Endothelial cell of umbilical vein (primary cell): ENCODE results near the gene FBXW11. TPM values are rescaled to one million over a fixed set of nuclear protein-coding genes. Genes with fewer than 3 reads are reported as not detected.
A peak's percentile ranks its signal among the peaks of the same experiment; 100 is the strongest.

Source experiments
- BruUV-seq: library from RNA; stranded (reverse); fragments of 400-500 nt; replicated peaks from 2 replicates; lab custom pipeline; 2021; lab: Mats Ljungman, UMichigan
- CTCF ChIA-PET: fragments of 300-600, 350-600 bp; sonication (Branson Sonifier 250); formaldehyde crosslinking; loops from one replicate; lab custom pipeline; 2021; ENCODE audit warnings: antibody characterized with exemption, inconsistent platforms; lab: Charles Lee
- POLR2A ChIA-PET: fragments of 300-600, 350-600 bp; sonication (Branson Sonifier 250); formaldehyde crosslinking; loops from one replicate; lab custom pipeline; 2021; ENCODE audit warnings: antibody characterized with exemption, inconsistent platforms; lab: Charles Lee
- DNase-seq: peaks from one replicate; pipeline ENCODE4 v3.0.0-alpha.2; 2011; ENCODE audit warnings: low read depth, low spot score
- FAIRE-seq: peaks from 2 replicates; lab custom pipeline; 2011; peaks lifted over from hg19 to GRCh38; lab: Jason Lieb, UNC
- H2AFZ ChIP-seq: 2 replicates; pipeline ENCODE4 v1.6.0; 2012; ENCODE audit warnings: low read depth, low read length, control low read depth, inconsistent platforms
- H3K27ac ChIP-seq: 2 replicates; pipeline ENCODE4 v1.5.1; 2011; ENCODE audit warnings: low read depth, mild to moderate bottlenecking, control low read depth, low read length, moderate library complexity; ENCODE audit not compliant: insufficient read depth
- H3K27me3 ChIP-seq, 2 experiments: 2 replicates each; pipeline versions ENCODE4 v1.6.0 to v1.6.1; 2011; ENCODE audit warnings: low read length in 2 of 2, mixed read lengths in 1 of 2; ENCODE audit not compliant: control insufficient read depth in 2 of 2, insufficient read depth in 2 of 2
- H3K36me3 ChIP-seq, 2 experiments: 2 replicates in 1 of 2; 3 replicates in 1 of 2; pipeline ENCODE4 v1.5.1; 2011; ENCODE audit warnings: low read length in 2 of 2, mild to moderate bottlenecking in 1 of 2, moderate library complexity in 1 of 2; ENCODE audit not compliant: control insufficient read depth in 2 of 2, insufficient read depth in 2 of 2; ENCODE audit errors: extremely low read depth in 1 of 2
- H3K4me1 ChIP-seq: 3 replicates; pipeline ENCODE4 v1.5.1; 2011; ENCODE audit warnings: mild to moderate bottlenecking, low read length; ENCODE audit not compliant: control insufficient read depth, insufficient read depth; ENCODE audit errors: extremely low read depth
- H3K4me2 ChIP-seq: 2 replicates; pipeline ENCODE4 v1.6.1; 2011; ENCODE audit warnings: low read length, control low read depth, mixed read lengths; ENCODE audit not compliant: insufficient read depth
- H3K4me3 ChIP-seq, 3 experiments: fragments of 200-600 bp in 1 of 3; sonication (generic), shearing (Covaris generic) in 1 of 3; replicated peaks in 1 of 3; 2 replicates each; pipeline ENCODE4 v1.5.1; 2011 to 2016; ENCODE audit warnings: control low read depth in 3 of 3, low read length in 3 of 3, mild to moderate bottlenecking in 2 of 3, inconsistent platforms in 1 of 3, low read depth in 1 of 3, moderate library complexity in 1 of 3; ENCODE audit not compliant: insufficient read depth in 1 of 3
- H3K79me2 ChIP-seq: 2 replicates; pipeline ENCODE4 v1.6.0; 2012; ENCODE audit warnings: low read length, inconsistent platforms; ENCODE audit not compliant: control insufficient read depth, insufficient read depth
- H3K9ac ChIP-seq: replicated peaks from 2 replicates; pipeline ENCODE3; 2011; ENCODE audit warnings: low read length, control low read depth; ENCODE audit not compliant: insufficient read depth; ENCODE audit errors: extremely low read depth
- H3K9me1 ChIP-seq: replicated peaks from 3 replicates; pipeline ENCODE4 v1.6.0; 2011; ENCODE audit warnings: mild to moderate bottlenecking, low read length; ENCODE audit not compliant: control insufficient read depth, insufficient read depth; ENCODE audit errors: extremely low read depth
- H3K9me3 ChIP-seq: replicated peaks from 2 replicates; pipeline ENCODE4 v1.5.1; 2012; ENCODE audit warnings: low read length, inconsistent platforms; ENCODE audit not compliant: control insufficient read depth, insufficient read depth
- H4K20me1 ChIP-seq: replicated peaks from 2 replicates; pipeline ENCODE3; 2011; ENCODE audit warnings: mild to moderate bottlenecking, low read length; ENCODE audit not compliant: control insufficient read depth, insufficient read depth; ENCODE audit errors: extremely low read depth
- FOS ChIP-seq: IDR thresholded peaks from 2 replicates; pipeline ENCODE4 v1.6.1; 2011; ENCODE audit warnings: mild to moderate bottlenecking, low read length, moderate library complexity, borderline replicate concordance; ENCODE audit not compliant: insufficient read depth
- GATA2 ChIP-seq: IDR thresholded peaks from 2 replicates; pipeline ENCODE4 v1.7.0; 2011; ENCODE audit warnings: low read depth, mild to moderate bottlenecking, moderate library complexity, mixed read lengths, low read length; ENCODE audit not compliant: insufficient read length, insufficient read depth
- JUN ChIP-seq: IDR thresholded peaks from 2 replicates; pipeline ENCODE4 v1.6.1; 2011; ENCODE audit warnings: borderline replicate concordance, low read depth; ENCODE audit not compliant: insufficient read length, insufficient read depth
- POLR2AphosphoS5 ChIP-seq: IDR thresholded peaks from 2 replicates; pipeline ENCODE4 v1.6.1; 2012; ENCODE audit warnings: low read depth, mild to moderate bottlenecking, control low read depth, low read length, moderate library complexity; ENCODE audit not compliant: insufficient read depth
- dilution Hi-C: fragments of 300-500 bp; cut with MboI; formaldehyde crosslinking; loops from one replicate; pipeline ENCODE4 v1.15.0; 2019; ENCODE audit warnings: low sequenced_read_pairs; ENCODE audit not compliant: extremely low pct_ligation_motif_present
- intact Hi-C: fragments of 100-400 bp; cut with micrococcal nuclease; formaldehyde crosslinking; loops from one replicate; pipeline ENCODE4 v1.10.0; 2022
- polyA plus RNA-seq, 4 experiments: library from polyadenylated mRNA; depleted of rRNA in 3 of 4; stranded (reverse) in 3 of 4; unstranded in 1 of 4; fragments of >200 nt; gene quantifications; 2 replicates each; pipeline versions ENCODE4 v1.2.1 to v1.2.3, GENCODE V29; 2011 to 2012; ENCODE audit warnings: missing spikeins in 1 of 4
- total RNA-seq: library from RNA; stranded (reverse); gene quantifications from 2 replicates; pipeline ENCODE4 v1.2.3, GENCODE V29; 2021

The FBXW11 gene
- total and polyA plus RNA-seq, 2 donors (not counting 3 experiments of a cell fraction or from before 2014, with no cell fraction given), result 30.7 to 44.7 TPM

DNA sequence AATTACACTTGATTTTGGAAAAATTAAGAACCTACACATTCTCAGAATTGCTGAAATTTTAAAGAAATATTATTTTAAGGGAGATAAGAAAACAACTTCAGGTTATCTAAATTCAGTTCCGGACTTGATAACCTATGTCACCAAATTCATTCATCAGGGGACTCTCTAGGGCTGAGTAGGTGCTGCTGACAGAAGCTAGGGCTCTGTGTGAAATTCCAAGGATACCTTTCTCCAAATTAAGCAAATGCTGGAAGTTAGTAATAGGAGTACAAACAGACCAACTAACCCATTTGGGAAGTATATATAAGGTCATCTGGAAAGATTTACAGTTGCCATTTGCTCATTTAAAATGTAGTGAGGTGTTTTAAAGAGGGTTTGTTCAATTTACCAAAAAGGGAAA is 136.5 kb downstream of the FBXW11 start:
- Histone ChIP-seq H3K4me1 (peaks cover 13% of the 10 kb centered on the region), H4K20me1 (peaks cover 2% of the 10 kb centered on the region), H3K9me3 (no peaks in the 10 kb centered on the region), H3K36me3 (peaks cover 8 to 9% of the 10 kb centered on the region in 2 experiments), H2AFZ (no peak overlapping the region), H3K4me3 (no peak overlapping the region), H3K27me3 (no peaks in the 10 kb centered on the region), H3K4me2 (no peak overlapping the region), H3K27ac (no peak overlapping the region), H3K79me2 (no peaks in the 10 kb centered on the region), H3K9ac (no peak overlapping the region), H3K9me1 (no peaks in the 10 kb centered on the region)
- dilution Hi-C loops (no loop called here), intact Hi-C loops (no loop called here)
- DNase-seq (peak; percentile 15), FAIRE-seq (no peak)
- CTCF ChIA-PET, result interaction anchor here (1.0 to 2.8 kb wide), 3 partner anchors 10 to 451 kb away, joined by 3 to 9 read pairs (median 5); partner anchors contain the start of gene FGF18
- TF ChIP-seq JUN (no peak), GATA2 (peak; percentile 29)
- POLR2A ChIA-PET, result no interaction called here
- BruUV-seq, result no TSS peak

DNA sequence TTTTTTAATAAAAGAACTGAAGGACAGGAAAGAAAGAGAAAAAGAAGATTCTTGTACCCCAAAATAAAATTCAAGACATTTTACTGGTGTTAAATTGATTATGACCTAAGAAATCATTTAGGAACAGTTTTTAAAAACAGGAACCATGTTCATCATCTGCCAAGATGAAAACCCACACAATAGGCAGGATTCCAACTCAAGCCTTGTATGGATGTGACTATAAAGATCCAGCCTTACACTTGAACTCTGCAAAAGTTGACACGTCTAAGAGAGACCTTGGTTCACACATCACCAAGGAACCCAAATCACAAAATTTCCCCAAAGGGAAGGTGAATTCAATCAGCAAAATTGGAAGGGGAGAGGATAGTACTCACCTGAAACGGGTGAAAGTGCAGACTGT is 138.2 kb downstream of the FBXW11 start:
- DNase-seq (no peak), FAIRE-seq (no peak)
- peaks cover 2% of the 10 kb centered on the region for H4K20me1 ChIP-seq
- no peaks in the 10 kb centered on the region for H3K9me1 ChIP-seq
- ChIA-PET CTCF (no interaction called here), POLR2A (no interaction called here)
- H2AFZ ChIP-seq, result no peak overlapping the region
- intact Hi-C loops, result no loop called here
- no peak overlapping the region for H3K9ac ChIP-seq
- H3K27ac ChIP-seq, result no peak overlapping the region
- no peak overlapping the region for H3K4me2 ChIP-seq
- H3K9me3 ChIP-seq, result no peaks in the 10 kb centered on the region
- peaks cover 6 to 9% of the 10 kb centered on the region in 2 experiments for H3K36me3 ChIP-seq
- no peak overlapping the region for H3K4me3 ChIP-seq
- H3K27me3 ChIP-seq, result no peaks in the 10 kb centered on the region
- dilution Hi-C loops, result no loop called here
- no peak for TF ChIP-seq FOS
- TF ChIP-seq POLR2AphosphoS5, result no peak
- no peak for TF ChIP-seq GATA2
- TF ChIP-seq JUN, result no peak
- H3K79me2 ChIP-seq, result no peaks in the 10 kb centered on the region
- peaks cover 13% of the 10 kb centered on the region for H3K4me1 ChIP-seq
- BruUV-seq, result no TSS peak
